Activated naive CD8-positive, alpha-beta T cell treated with anti-CD3 and anti-CD28 coated beads, Interleukin-2, amount 50 U/mL, for 24 hours (primary cell): ENCODE measurements around the gene KCTD10.
"Not testable (repeated sequence)": the region's sequence is repeated elsewhere in the genome, so short reads cannot be mapped to it uniquely, and the experiment has no call there.

ENCODE experiments used
- ATAC-seq: fragments of 150-1000 bp; cut with Tn5 transposase; one replicate; pipeline ENCODE4 v1.10.0; 2021
- DNase-seq: peaks from one replicate; pipeline ENCODE4 v3.0.0; 2021
- H3K27ac Mint-ChIP-seq: one replicate; pipeline ENCODE4 v1.8.0; 2021; ENCODE audit warnings: mild to moderate bottlenecking, mixed read lengths
- H3K27me3 Mint-ChIP-seq: one replicate; pipeline ENCODE4 v1.8.0; 2021; ENCODE audit warnings: mixed read lengths
- H3K36me3 Mint-ChIP-seq: one replicate; pipeline ENCODE4 v1.8.0; 2021; ENCODE audit warnings: low read depth, mixed read lengths
- H3K4me1 Mint-ChIP-seq: one replicate; pipeline ENCODE4 v1.8.0; 2021; ENCODE audit warnings: mixed read lengths
- H3K4me3 Mint-ChIP-seq: one replicate; pipeline ENCODE4 v1.8.0; 2021; ENCODE audit warnings: mild to moderate bottlenecking, moderate library complexity, mixed read lengths
- H3K9me3 Mint-ChIP-seq: one replicate; pipeline ENCODE4 v1.8.0; 2021; ENCODE audit warnings: mixed read lengths

KCTD10 gene

DNA sequence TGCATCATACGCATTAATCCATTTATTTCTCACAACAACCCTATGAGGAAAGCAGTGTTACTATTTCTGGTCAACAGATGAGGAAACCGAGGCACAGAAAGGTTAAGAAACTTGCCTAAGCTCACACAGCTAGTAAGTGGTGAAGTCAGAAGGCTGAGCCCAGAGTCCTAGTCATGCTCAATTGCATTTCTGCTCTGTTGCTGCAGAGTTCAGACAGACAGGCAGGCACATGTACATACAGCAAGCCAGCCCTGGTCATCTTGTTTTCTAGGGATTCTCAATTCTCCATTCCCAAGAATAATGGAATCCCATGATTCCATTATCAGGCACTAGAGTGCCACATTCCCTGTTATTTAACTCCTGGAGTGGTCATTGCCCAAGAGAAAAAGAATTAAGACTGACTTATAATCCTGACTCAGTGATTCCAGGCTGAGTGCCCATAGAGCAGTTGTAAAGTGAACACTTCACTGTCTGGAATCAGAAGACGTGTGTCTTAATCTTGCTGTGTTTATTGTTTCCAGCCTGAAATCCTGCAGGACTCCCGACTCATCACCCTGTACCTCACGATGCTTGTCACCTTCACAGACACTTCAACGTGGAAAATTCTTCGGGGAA is 11.1 kb upstream of the KCTD10 start:
- DNase-seq: no peak
- no peak for ATAC-seq
- no peaks in the 10 kb centered on the region for H3K27me3 Mint-ChIP-seq
- peaks cover 18% of the 10 kb centered on the region for H3K36me3 Mint-ChIP-seq
- H3K9me3 Mint-ChIP-seq: no peaks in the 10 kb centered on the region
- H3K4me3 Mint-ChIP-seq: no peak overlapping the region
- no peaks in the 10 kb centered on the region for H3K4me1 Mint-ChIP-seq
- no peak overlapping the region for H3K27ac Mint-ChIP-seq

DNA sequence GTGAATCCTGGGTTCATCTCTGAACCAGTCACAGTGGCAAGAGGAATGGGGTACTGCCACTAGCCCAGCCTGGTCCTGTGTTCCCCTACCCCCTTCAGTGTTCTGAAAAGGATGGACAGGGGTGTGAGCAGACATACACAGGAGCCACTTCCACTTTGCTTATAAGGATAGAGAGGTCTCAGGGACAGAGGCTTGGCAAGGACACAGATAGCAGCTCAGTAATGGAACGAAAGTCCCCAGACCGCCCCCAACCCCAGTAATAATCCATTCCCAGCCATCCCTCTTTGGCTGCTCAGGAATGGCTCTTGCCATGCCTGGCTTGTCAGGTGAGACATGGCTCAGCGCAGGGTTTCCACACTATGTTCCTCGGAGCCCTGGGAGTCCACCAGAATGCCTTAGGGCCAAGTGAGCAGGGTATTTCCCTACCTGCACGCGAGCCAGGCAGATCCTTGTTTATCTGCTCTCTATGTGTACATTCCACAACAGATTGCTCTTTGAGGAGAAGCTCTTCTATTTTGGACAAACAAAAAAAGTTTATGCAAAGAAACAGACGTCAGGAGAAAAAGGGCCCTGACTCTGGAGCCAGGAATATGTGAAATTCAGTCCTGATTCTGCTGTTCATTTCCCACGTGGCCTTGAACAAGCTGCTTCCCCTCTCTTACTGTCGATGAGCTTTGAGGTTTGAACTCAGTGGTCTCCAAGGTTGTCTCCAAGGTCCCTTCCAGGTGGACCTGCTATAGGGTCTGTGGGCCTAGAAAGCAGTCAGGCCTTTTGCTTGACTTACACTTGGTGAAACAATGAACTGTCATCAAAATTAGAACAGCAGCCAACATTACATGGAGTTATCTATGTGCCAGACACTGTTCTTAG is 10.3 kb upstream of the KCTD10 start:
- Mint-ChIP-seq H3K4me3 (no peak overlapping the region), H3K4me1 (no peaks in the 10 kb centered on the region), H3K27ac (no peak overlapping the region), H3K36me3 (peaks cover 18% of the 10 kb centered on the region), H3K9me3 (no peaks in the 10 kb centered on the region), H3K27me3 (no peaks in the 10 kb centered on the region)
- no peak for DNase-seq
- no peak for ATAC-seq

GRCh38 chr12:109485201-109485600 is 8.1 kb upstream of the KCTD10 start:
- Mint-ChIP-seq H3K9me3 (no peaks in the 10 kb centered on the region), H3K36me3 (peaks cover 18% of the 10 kb centered on the region), H3K4me1 (no peaks in the 10 kb centered on the region), H3K27ac (no peak overlapping the region), H3K4me3 (no peak overlapping the region), H3K27me3 (no peaks in the 10 kb centered on the region)
- DNase-seq (no peak), ATAC-seq (no peak)

- H3K4me3 Mint-ChIP-seq: no peak overlapping the region
- ATAC-seq: no peak
- no peaks in the 10 kb centered on the region for H3K9me3 Mint-ChIP-seq
- peaks cover 12% of the 10 kb centered on the region for H3K4me1 Mint-ChIP-seq
- no peak overlapping the region for H3K27ac Mint-ChIP-seq
- peaks cover 10% of the 10 kb centered on the region for H3K36me3 Mint-ChIP-seq
- H3K27me3 Mint-ChIP-seq: no peaks in the 10 kb centered on the region
- DNase-seq: no peak
These were observed 6.2 kb upstream of the KCTD10 start for GRCh38 chr12:109483346-109483745.

DNA sequence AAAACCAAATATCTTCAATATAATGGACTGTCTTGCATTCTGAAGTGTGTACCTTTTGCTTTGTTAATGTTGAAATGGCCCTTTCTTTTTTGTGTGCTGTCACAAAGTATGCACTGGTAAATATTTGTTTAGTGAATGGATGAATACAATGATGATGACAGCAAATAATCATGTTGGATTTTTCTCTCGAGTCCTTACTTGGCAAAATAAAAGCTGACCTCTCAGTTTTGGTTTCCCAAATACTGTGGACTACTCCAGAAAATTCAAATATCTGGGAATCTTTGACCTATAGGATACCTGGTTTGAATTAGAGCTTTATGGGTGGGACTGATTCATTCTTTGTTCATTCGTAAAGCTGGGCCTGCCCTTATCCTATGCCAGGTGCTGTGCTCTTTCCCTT is 5.8 kb upstream of the KCTD10 start:
- ATAC-seq: no peak
- peaks cover 10% of the 10 kb centered on the region for H3K36me3 Mint-ChIP-seq
- H3K27me3 Mint-ChIP-seq: no peaks in the 10 kb centered on the region
- DNase-seq: no peak
- H3K4me3 Mint-ChIP-seq: no peak overlapping the region
- no peaks in the 10 kb centered on the region for H3K9me3 Mint-ChIP-seq
- no peak overlapping the region for H3K27ac Mint-ChIP-seq
- H3K4me1 Mint-ChIP-seq: peaks cover 15% of the 10 kb centered on the region

DNA sequence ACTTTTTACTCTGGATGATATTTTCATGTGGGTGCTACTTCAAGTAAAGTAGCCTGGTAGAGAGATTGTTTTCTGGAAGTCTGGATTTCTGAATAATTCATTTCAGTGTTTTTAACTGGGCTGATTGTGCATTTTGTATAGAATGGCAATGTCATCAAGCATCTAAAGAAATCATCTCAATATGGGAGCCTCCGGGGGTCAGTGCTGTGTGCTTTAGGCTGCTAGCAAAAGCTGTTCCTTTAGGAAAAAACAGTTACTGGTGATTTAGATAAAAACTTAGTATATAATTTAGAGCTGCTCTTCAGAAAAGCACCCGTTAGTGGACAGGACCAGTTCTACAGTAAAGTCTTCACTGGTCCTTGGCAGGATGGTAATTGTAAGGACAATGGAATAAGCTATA is 5.4 kb upstream of the KCTD10 start:
- H3K36me3 Mint-ChIP-seq: peaks cover 10% of the 10 kb centered on the region
- H3K4me1 Mint-ChIP-seq: peaks cover 15% of the 10 kb centered on the region
- H3K4me3 Mint-ChIP-seq: no peak overlapping the region
- no peak overlapping the region for H3K27ac Mint-ChIP-seq
- no peaks in the 10 kb centered on the region for H3K9me3 Mint-ChIP-seq
- no peak for DNase-seq
- no peaks in the 10 kb centered on the region for H3K27me3 Mint-ChIP-seq
- ATAC-seq: no peak

DNA sequence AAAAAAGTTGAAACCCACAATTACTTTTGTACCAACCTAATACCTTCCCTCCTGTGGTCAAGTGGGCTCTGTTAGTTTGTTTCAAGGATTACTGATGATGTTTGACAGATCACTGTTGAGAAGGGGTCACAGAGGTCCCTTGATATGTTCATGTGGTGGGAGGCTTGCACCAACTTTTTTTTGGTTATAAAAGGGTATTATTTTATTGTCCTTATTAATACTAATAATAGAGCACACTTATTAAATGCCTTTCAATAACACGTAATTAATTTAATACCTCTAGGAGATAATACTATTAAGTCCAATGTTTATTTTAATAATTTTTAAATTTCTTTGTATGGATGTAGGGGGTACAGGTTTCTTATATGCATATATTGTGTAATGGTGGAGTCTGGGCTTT is 4.8 kb upstream of the KCTD10 start:
- H3K27ac Mint-ChIP-seq: no peak overlapping the region
- peaks cover 15% of the 10 kb centered on the region for H3K4me1 Mint-ChIP-seq
- no peaks in the 10 kb centered on the region for H3K9me3 Mint-ChIP-seq
- peaks cover 8% of the 10 kb centered on the region for H3K36me3 Mint-ChIP-seq
- ATAC-seq: no peak
- no peaks in the 10 kb centered on the region for H3K27me3 Mint-ChIP-seq
- no peak for DNase-seq
- no peak overlapping the region for H3K4me3 Mint-ChIP-seq

GRCh38 chr12:109480356-109480755 is 3.3 kb upstream of the KCTD10 start:
- peaks cover 27% of the 10 kb centered on the region for H3K4me1 Mint-ChIP-seq
- no peaks in the 10 kb centered on the region for H3K9me3 Mint-ChIP-seq
- DNase-seq (no peak), ATAC-seq (no peak)
- H3K27ac Mint-ChIP-seq: no peak overlapping the region
- H3K27me3 Mint-ChIP-seq: no peaks in the 10 kb centered on the region
- H3K4me3 Mint-ChIP-seq: no peak overlapping the region
- H3K36me3 Mint-ChIP-seq: peaks cover 1% of the 10 kb centered on the region

DNA sequence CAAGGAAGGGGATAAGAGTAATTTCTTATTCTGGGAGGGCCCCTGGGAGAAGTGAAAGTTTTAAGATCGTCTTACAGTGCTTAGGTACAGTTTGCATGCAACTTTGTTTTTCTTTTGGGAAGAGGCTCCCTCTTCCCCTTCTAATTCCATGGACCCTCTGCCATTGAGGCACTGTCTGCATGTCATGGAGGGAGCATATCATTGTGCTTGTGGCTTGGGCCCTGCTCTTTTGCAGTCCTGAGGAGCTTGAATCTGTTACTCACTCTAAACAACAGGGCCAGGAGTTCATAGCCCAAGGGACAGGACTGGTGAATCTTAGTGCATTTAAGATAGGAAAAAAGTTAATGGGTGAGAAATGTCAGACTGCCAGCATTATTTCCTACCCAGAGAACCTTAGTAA is 2.7 kb upstream of the KCTD10 start:
- Mint-ChIP-seq H3K27me3 (no peaks in the 10 kb centered on the region), H3K4me1 (peaks cover 29% of the 10 kb centered on the region), H3K4me3 (no peak overlapping the region), H3K36me3 (peaks cover 1% of the 10 kb centered on the region), H3K27ac (no peak overlapping the region), H3K9me3 (no peaks in the 10 kb centered on the region)
- no peak for ATAC-seq
- no peak for DNase-seq

DNA sequence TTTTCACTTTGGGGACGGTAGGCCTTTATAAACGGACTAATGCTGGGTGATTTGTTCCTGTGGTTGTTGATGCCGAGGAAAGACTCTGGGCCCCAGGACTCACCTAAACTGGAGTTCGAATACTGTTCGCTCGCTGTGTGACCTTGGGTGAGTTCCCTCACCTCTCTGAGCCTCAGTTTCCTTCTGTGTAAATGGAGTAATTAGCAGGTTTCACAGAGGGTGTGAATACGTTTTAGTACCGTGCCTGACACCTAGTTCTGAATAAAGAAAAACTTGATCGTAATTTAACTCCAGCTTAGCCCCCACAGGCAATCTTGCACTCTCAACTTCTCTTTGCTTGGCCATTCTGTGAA is 839 bp upstream of the KCTD10 start:
- DNase-seq (no peak), ATAC-seq (no peak)
- Mint-ChIP-seq H3K4me1 (peaks cover 29% of the 10 kb centered on the region), H3K4me3 (peak overlapping the region; percentile 97), H3K36me3 (no peaks in the 10 kb centered on the region), H3K27ac (peak overlapping the region; percentile 96), H3K9me3 (no peaks in the 10 kb centered on the region), H3K27me3 (no peaks in the 10 kb centered on the region)

DNA sequence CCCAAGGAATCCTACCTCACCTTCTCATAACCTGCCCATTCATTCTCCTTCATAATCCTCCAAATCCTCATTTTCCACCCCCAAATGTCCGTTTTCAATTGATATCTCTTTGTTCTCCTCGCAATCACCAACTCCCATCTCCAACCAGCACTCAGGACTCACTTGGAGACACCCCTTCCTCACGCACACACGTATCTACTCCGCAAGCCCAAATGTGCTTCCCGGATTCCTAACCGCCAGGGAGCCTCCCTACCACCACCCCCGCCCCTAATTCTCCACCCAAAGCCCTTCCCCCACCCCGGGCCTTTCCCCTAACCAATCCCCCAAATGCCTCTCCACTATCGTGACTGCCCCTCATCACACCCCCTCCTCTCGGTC is 304 bp downstream of the KCTD10 start:
- Mint-ChIP-seq H3K4me3 (peak overlapping the region; percentile 97), H3K27me3 (no peaks in the 10 kb centered on the region), H3K36me3 (no peaks in the 10 kb centered on the region), H3K4me1 (peaks cover 29% of the 10 kb centered on the region), H3K9me3 (no peaks in the 10 kb centered on the region), H3K27ac (peak overlapping the region; percentile 96)
- ATAC-seq (no peak), DNase-seq (no peak)

GRCh38 chr12:109475993-109476806 is 900 bp downstream of the KCTD10 start:
- Mint-ChIP-seq H3K4me1 (peaks cover 29% of the 10 kb centered on the region), H3K36me3 (no peaks in the 10 kb centered on the region), H3K27me3 (no peaks in the 10 kb centered on the region), H3K9me3 (no peaks in the 10 kb centered on the region), H3K4me3 (peak overlapping the region; percentile 97), H3K27ac (peak overlapping the region; percentile 96)
- DNase-seq (no peak), ATAC-seq (no peak)

- H3K27ac Mint-ChIP-seq: peak overlapping the region; percentile 12
- H3K4me1 Mint-ChIP-seq: peaks cover 29% of the 10 kb centered on the region
- no peaks in the 10 kb centered on the region for H3K27me3 Mint-ChIP-seq
- no peak for ATAC-seq
- no peak for DNase-seq
- no peaks in the 10 kb centered on the region for H3K9me3 Mint-ChIP-seq
- H3K36me3 Mint-ChIP-seq: no peaks in the 10 kb centered on the region
- H3K4me3 Mint-ChIP-seq: no peak overlapping the region
These were observed 2.0 kb downstream of the KCTD10 start for GRCh38 chr12:109475121-109475520.

DNA sequence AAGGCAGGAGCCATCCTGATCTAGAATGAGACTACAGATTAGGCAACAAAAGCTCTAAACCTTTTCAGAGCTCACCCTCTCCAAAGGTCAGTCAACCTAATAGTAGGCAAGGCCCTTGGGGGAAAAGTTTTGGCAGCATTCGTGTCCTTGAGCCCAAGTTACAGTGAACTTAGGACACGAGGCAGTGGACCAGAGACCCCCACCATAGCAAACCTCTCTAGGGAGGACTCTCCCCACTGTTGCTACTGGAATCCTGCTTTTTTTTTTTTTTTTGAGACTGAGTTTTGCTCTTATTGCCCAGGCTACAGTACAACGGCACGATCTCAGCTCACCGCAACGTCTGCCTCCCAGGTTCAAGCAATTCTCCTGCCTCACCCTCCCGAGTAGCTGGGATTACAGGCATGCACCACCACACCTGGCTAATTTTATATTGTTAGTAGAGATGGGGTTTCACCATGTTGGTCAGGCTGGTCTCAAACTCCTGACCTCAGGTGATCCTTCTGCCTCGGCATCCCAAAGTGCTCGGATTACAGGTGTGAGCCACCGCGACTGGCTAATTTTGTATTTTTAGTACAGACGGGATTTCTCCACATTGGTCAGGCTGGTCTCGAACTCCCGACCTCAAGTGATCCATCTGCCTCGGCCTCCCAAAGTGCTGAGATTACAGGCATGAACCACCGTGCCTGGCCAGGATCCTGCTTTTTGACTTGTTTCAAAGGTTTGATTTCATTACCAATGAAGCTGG is 3.4 kb downstream of the KCTD10 start:
- H3K27ac Mint-ChIP-seq: not testable (repeated sequence)

More for the DNA sequence above, 3.4 kb downstream of the KCTD10 start:
- H3K4me1 Mint-ChIP-seq: peaks cover 20% of the 10 kb centered on the region
- not testable (repeated sequence) for H3K27me3 Mint-ChIP-seq, DNase-seq, H3K4me3 Mint-ChIP-seq, H3K36me3 Mint-ChIP-seq, ATAC-seq, H3K9me3 Mint-ChIP-seq
